ENCODE results near the gene FGD3.
"Not testable (repeated sequence)": the region's sequence is repeated elsewhere in the genome, so short reads cannot be mapped to it uniquely, and the experiment has no call there.

The FGD3 gene

DNA sequence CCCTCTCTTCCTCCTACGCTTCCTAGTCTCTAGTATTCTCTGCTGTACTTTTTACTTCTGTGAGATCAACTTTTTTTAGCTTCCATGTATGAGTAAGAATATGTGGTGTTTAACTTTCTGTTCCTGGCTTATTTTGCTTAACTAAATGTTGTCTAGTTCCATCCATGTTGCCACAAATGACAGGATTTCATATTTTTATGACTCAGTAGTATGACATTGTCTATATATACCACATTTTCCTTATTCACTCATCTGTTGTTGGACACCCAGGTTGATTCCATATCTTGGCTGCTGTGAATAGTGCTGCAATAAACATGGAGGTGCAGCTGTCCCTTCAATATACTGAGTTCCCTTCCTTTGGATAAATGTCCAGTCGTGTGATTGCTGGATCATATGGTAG lies 34.8 kb downstream of the FGD3 start:
- Histone ChIP-seq H3K36me3 (ENCODE audit: insufficient read depth, low read length) (no peaks in the 10 kb centered on the region), H3K9ac (ENCODE audit: low read length) (no peak overlapping the region), H3K4me3 (ENCODE audit: low read depth in 1 of 2, low read length in 2 of 2) (no peak overlapping the region), H3K27ac (ENCODE audit: low read depth, low read length) (no peak overlapping the region), H3K27me3 (ENCODE audit: control insufficient read depth in 1 of 2, insufficient read depth in 2 of 2, low read length in 2 of 2) (no peaks in the 10 kb centered on the region), H3K4me1 (ENCODE audit: insufficient read depth, low read length) (no peaks in the 10 kb centered on the region), H3K9me3 (ENCODE audit: low read length) (no peaks in the 10 kb centered on the region)

GRCh38 chr9:92983984-92984589 lies 36.8 kb downstream of the FGD3 start:
- H3K9me3 ChIP-seq (ENCODE audit: low read length): no peaks in the 10 kb centered on the region
- H3K4me3 ChIP-seq (ENCODE audit: low read depth in 1 of 2, low read length in 2 of 2): no peak overlapping the region
- H3K9ac ChIP-seq (ENCODE audit: low read length): no peak overlapping the region
- no peaks in the 10 kb centered on the region for H3K36me3 ChIP-seq (ENCODE audit: insufficient read depth, low read length)
- H3K27me3 ChIP-seq (ENCODE audit: control insufficient read depth in 1 of 2, insufficient read depth in 2 of 2, low read length in 2 of 2): no peaks in the 10 kb centered on the region
- no peaks in the 10 kb centered on the region for H3K4me1 ChIP-seq (ENCODE audit: insufficient read depth, low read length)
- H3K27ac ChIP-seq (ENCODE audit: low read depth, low read length): no peak overlapping the region

DNA sequence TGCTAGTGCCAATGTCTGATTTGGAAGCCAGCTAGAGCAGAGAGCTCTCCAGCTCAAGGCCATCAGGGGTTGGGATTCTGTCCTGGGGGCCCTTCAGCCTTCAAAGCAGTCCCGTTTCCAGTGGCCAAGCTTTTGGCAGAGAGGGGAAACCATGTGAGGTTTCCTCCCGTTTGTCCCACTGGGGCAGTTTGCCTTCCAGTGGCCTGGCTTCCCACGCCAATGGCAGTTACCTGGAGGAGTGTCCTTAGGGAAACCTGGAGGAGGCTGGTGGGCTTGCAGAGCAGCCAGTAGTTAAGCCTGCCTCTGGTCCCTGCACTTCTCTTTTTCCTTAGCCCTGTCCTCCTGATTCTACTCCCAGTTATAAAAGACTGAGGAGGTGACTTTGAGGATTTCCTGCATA lies 37.7 kb downstream of the FGD3 start:
- no peaks in the 10 kb centered on the region for H3K9me3 ChIP-seq (ENCODE audit: low read length)
- no peak overlapping the region for H3K27ac ChIP-seq (ENCODE audit: low read depth, low read length)
- no peak overlapping the region for H3K4me3 ChIP-seq (ENCODE audit: low read depth in 1 of 2, low read length in 2 of 2)
- H3K4me1 ChIP-seq (ENCODE audit: insufficient read depth, low read length): no peaks in the 10 kb centered on the region
- H3K36me3 ChIP-seq (ENCODE audit: insufficient read depth, low read length): no peaks in the 10 kb centered on the region
- H3K9ac ChIP-seq (ENCODE audit: low read length): no peak overlapping the region
- H3K27me3 ChIP-seq (ENCODE audit: control insufficient read depth in 1 of 2, insufficient read depth in 2 of 2, low read length in 2 of 2): no peaks in the 10 kb centered on the region

GRCh38 chr9:92986176-92987119 lies 39.1 kb downstream of the FGD3 start:
- H3K36me3 ChIP-seq (ENCODE audit: insufficient read depth, low read length): no peaks in the 10 kb centered on the region
- H3K4me3 ChIP-seq (ENCODE audit: low read depth in 1 of 2, low read length in 2 of 2): no peak overlapping the region
- no peak overlapping the region for H3K27ac ChIP-seq (ENCODE audit: low read depth, low read length)
- H3K27me3 ChIP-seq (ENCODE audit: control insufficient read depth in 1 of 2, insufficient read depth in 2 of 2, low read length in 2 of 2): no peaks in the 10 kb centered on the region
- no peak overlapping the region for H3K9ac ChIP-seq (ENCODE audit: low read length)
- no peaks in the 10 kb centered on the region for H3K4me1 ChIP-seq (ENCODE audit: insufficient read depth, low read length)
- H3K9me3 ChIP-seq (ENCODE audit: low read length): no peaks in the 10 kb centered on the region

DNA sequence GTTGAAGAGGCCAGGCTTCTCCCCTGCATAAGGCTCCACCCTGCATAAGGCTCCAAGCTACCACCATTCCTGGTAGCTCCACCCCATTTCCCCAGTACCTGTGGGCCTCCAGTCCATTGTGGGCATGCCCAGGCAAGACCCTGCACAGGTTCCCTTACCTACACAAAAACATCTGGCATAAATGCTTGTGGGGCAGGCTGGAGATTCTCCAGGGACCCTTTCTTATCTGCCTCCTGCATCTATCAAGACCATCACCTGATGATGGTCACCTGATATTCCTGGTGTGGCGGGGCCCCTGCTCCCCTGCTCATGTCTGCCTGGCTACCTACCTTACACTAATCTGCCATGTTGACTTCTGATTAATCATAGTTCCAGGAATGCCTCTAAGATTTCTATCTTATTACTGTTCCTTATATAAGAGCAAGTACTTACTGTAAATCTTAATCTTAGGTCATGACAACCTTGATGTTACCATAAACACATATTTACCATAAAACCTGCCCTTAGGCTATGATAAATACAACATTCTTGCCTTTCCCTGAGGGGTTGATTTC lies 41.0 kb downstream of the FGD3 start:
- Histone ChIP-seq H3K36me3 (ENCODE audit: insufficient read depth, low read length) (no peaks in the 10 kb centered on the region), H3K9me3 (ENCODE audit: low read length) (no peaks in the 10 kb centered on the region), H3K4me1 (ENCODE audit: insufficient read depth, low read length) (no peaks in the 10 kb centered on the region), H3K9ac (ENCODE audit: low read length) (no peak overlapping the region), H3K27ac (ENCODE audit: low read depth, low read length) (no peak overlapping the region), H3K27me3 (ENCODE audit: control insufficient read depth in 1 of 2, insufficient read depth in 2 of 2, low read length in 2 of 2) (no peaks in the 10 kb centered on the region), H3K4me3 (ENCODE audit: low read depth in 1 of 2, low read length in 2 of 2) (no peak overlapping the region)

- no peaks in the 10 kb centered on the region for H3K36me3 ChIP-seq (ENCODE audit: insufficient read depth, low read length)
Observed at GRCh38 chr9:92989561-92989960, 42.2 kb downstream of the FGD3 start.

GRCh38 chr9:92990461-92990860 lies 43.1 kb downstream of the FGD3 start:
- Histone ChIP-seq H3K27ac (ENCODE audit: low read depth, low read length) (no peak overlapping the region), H3K4me3 (ENCODE audit: low read depth in 1 of 2, low read length in 2 of 2) (no peak overlapping the region), H3K27me3 (ENCODE audit: control insufficient read depth in 1 of 2, insufficient read depth in 2 of 2, low read length in 2 of 2) (no peaks in the 10 kb centered on the region), H3K9ac (ENCODE audit: low read length) (no peak overlapping the region), H3K36me3 (ENCODE audit: insufficient read depth, low read length) (no peaks in the 10 kb centered on the region), H3K9me3 (ENCODE audit: low read length) (no peaks in the 10 kb centered on the region), H3K4me1 (ENCODE audit: insufficient read depth, low read length) (no peaks in the 10 kb centered on the region)

More at GRCh38 chr9:92989561-92989960, 42.2 kb downstream of the FGD3 start:
- H3K9ac ChIP-seq (ENCODE audit: low read length): no peak overlapping the region
- no peak overlapping the region for H3K27ac ChIP-seq (ENCODE audit: low read depth, low read length)
- H3K9me3 ChIP-seq (ENCODE audit: low read length): no peaks in the 10 kb centered on the region
- H3K4me3 ChIP-seq (ENCODE audit: low read depth in 1 of 2, low read length in 2 of 2): no peak overlapping the region
- no peaks in the 10 kb centered on the region for H3K27me3 ChIP-seq (ENCODE audit: control insufficient read depth in 1 of 2, insufficient read depth in 2 of 2, low read length in 2 of 2)
- H3K4me1 ChIP-seq (ENCODE audit: insufficient read depth, low read length): no peaks in the 10 kb centered on the region

- no peaks in the 10 kb centered on the region for H3K36me3 ChIP-seq (ENCODE audit: insufficient read depth, low read length)
- no peak overlapping the region for H3K9ac ChIP-seq (ENCODE audit: low read length)
- no peak overlapping the region for H3K27ac ChIP-seq (ENCODE audit: low read depth, low read length)
- no peaks in the 10 kb centered on the region for H3K9me3 ChIP-seq (ENCODE audit: low read length)
- no peak overlapping the region for H3K4me3 ChIP-seq (ENCODE audit: low read depth in 1 of 2, low read length in 2 of 2)
- H3K4me1 ChIP-seq (ENCODE audit: insufficient read depth, low read length): no peaks in the 10 kb centered on the region
- H3K27me3 ChIP-seq (ENCODE audit: control insufficient read depth in 1 of 2, insufficient read depth in 2 of 2, low read length in 2 of 2): no peaks in the 10 kb centered on the region
Observed at GRCh38 chr9:92992549-92992948, 45.2 kb downstream of the FGD3 start.

GRCh38 chr9:92998871-92999270 lies 51.5 kb downstream of the FGD3 start:
- not testable (repeated sequence) for H3K27me3 ChIP-seq (ENCODE audit: control insufficient read depth in 1 of 2, insufficient read depth in 2 of 2, low read length in 2 of 2); H3K27ac ChIP-seq (ENCODE audit: low read depth, low read length); H3K36me3 ChIP-seq (ENCODE audit: insufficient read depth, low read length); H3K4me1 ChIP-seq (ENCODE audit: insufficient read depth, low read length); H3K9ac ChIP-seq (ENCODE audit: low read length); H3K4me3 ChIP-seq (ENCODE audit: low read depth in 1 of 2, low read length in 2 of 2); H3K9me3 ChIP-seq (ENCODE audit: low read length)

DNA sequence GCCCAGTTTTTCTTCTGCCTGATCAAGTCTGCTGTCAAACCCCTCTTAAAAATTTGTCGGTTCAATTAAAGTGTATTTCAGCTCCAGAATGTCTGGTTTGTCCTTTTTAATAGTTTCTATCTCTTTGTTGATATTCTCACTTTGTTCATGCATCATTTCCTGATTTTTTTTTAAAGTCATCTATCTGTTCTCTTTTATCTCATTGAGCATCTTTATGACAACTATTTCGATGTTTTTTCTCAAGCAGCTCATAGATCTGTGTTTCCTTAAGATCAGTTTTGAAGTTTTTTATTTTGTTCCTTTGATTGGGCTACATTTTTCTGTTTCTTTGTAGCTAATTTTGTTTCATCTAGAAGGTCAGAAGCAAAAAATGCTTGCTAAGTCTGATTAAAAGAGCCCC lies 53.7 kb downstream of the FGD3 start:
- Histone ChIP-seq H3K36me3 (ENCODE audit: insufficient read depth, low read length) (no peaks in the 10 kb centered on the region), H3K4me1 (ENCODE audit: insufficient read depth, low read length) (no peaks in the 10 kb centered on the region), H3K27me3 (ENCODE audit: control insufficient read depth in 1 of 2, insufficient read depth in 2 of 2, low read length in 2 of 2) (no peaks in the 10 kb centered on the region), H3K27ac (ENCODE audit: low read depth, low read length) (no peak overlapping the region), H3K9me3 (ENCODE audit: low read length) (no peaks in the 10 kb centered on the region), H3K9ac (ENCODE audit: low read length) (no peak overlapping the region), H3K4me3 (ENCODE audit: low read depth in 1 of 2, low read length in 2 of 2) (no peak overlapping the region)

- Histone ChIP-seq H3K27ac (ENCODE audit: low read depth, low read length) (no peak overlapping the region), H3K27me3 (ENCODE audit: control insufficient read depth in 1 of 2, insufficient read depth in 2 of 2, low read length in 2 of 2) (no peaks in the 10 kb centered on the region), H3K4me1 (ENCODE audit: insufficient read depth, low read length) (no peaks in the 10 kb centered on the region), H3K36me3 (ENCODE audit: insufficient read depth, low read length) (no peaks in the 10 kb centered on the region), H3K9ac (ENCODE audit: low read length) (no peak overlapping the region), H3K9me3 (ENCODE audit: low read length) (no peaks in the 10 kb centered on the region), H3K4me3 (ENCODE audit: low read depth in 1 of 2, low read length in 2 of 2) (no peak overlapping the region)
Observed at GRCh38 chr9:93002700-93003099, 55.4 kb downstream of the FGD3 start.

Data from muscle layer of colon (tissue), 2 donors.